Stimulated activated CD4-positive, alpha-beta T cell treated with anti-CD3 and anti-CD28 coated beads, Interleukin-4, amount 100 ng/mL, for 4 hours (primary cell): Measurements from ENCODE around the gene ALG9.

ENCODE experiments used
- DNase-seq, 2 experiments: peaks; one replicate each; pipeline ENCODE4 v3.0.0-alpha.2; 2020

Gene ALG9

DNA sequence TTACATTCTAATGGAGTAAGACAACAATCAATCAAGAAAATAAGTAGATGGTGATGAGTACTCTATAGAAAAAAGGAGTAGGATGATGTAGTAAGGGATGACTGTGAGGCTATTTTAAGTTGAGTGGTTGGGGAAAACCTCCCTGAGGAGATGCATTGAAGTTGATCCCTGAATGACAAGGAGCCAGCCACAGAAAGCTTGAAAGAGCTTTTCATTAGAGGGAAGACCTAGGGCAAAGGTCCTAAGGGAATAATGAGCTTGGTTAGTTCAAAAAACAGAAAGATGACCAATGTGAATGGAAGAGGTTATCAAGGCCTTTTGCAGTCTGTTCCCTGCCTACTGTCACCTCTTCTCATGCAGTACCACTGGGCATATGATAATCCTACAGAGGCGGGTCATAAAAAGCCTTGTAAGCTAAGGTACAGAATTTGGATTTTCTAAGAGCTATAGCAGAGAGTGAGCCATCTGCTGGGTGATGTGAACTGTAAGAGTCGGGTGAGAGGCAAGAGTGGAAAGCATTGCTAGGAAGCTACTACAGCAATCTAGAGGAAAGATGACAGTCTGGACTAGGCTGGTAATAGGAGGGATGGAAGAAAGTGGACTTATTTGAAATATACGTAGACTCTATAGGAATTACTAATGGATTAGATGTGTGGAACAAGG, 108.3 kb downstream of the ALG9 start:
- DNase-seq: no peak

DNA sequence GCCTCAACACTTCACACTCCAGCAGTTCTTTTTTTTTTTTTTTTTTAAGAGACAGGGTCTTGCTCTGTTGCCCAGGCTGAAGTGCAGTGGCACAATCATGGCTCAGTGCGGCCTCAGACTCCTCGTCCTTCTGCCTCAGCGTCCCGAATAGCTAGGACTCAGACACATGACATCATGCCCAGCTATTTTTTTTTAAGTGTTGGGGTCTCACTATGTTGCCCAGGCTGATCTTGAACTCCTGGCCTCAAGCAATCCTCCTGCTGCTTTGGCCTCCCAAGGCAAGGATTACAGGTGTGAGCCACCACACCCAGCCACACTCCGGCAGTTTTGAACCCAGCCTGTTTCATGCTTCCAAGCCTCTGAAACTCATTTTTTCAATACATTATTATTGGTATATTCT, 108.9 kb downstream of the ALG9 start:
- no peak for DNase-seq

DNA sequence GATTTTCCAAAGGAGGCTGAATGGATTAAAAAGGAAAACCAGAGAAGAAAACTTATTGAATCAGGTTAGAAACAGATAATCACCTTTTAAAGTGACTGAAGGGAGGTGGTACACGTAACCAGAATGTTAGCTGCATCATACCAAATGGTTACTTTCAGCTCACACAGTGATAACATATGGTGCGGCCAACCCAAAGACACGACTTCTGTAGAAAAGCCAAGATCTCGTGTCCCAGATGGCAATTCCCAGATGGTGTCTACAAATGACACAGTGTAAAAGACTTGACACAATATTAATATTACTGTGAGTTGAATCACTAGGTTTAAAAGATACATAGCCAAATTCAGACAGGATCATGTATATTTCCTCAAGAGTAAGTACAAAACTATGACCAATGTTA, 110.3 kb downstream of the ALG9 start:
- DNase-seq: no peak

DNA sequence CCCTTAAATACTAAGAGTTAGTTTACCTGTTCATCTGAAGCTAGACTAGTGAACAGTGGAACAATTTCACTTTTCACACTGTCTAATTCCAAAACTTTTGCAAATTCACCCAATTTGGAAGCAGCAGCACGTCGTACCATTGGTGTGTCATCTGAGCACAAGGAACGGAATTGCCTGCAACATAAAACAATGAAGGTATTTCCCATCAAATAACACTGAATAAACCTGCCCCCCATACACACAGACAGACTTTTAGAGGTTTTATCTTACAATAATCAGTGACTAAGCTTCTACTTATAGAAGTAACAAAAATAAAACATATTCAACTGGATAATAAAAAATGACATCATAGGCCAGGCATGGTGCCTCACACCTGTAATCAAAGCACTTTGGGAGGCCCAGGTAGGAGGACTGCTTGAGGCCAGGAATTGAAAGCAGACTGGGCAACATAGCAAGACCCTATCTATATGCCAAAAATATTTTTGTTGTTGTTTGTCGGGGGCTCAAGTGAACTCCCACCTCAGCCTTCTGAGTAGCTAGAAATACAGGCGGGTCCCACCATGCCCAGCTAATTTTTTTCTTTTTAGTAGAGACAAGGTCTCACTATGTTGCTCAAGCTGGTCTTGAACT, 111.5 kb downstream of the ALG9 start:
- no peak for DNase-seq

DNA sequence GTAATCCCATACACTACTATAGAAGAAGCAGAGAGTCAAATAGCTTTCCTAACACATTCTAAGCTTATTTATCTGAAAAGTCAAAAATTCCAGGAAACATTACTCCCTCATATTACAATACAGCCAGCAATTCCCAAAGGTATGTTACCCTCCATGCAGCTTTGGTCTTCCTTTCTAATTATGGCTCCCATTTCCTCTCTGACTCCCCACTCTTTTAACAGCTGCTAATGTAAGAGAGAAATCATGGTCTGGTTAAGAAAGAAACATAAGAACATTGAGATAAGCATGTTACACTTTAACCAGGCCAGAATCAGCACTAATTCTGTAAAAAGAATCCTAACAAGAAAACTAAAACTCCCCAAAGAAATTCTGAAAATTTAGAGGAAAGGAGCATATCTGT, 112.0 kb downstream of the ALG9 start:
- no peak for DNase-seq

DNA sequence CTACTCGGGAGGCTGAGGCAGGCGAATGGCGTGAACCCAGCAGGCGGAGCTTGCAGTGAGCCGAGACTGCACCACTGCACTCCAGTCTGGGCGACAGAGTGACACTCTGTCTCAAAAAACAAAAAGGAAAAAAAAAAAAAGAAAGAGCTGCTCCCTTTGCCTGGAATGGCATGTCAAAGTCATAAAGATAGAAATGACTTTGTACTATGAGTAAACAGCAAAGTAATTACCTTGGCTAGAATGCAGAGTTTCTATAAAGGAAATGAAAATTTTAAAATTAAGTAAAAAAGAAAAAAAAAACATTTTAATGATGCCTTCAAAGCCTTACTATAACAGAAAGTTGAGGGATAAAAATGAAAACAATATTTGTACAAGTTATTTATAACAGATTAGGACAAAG, 115.3 kb downstream of the ALG9 start:
- DNase-seq: no peak

DNA sequence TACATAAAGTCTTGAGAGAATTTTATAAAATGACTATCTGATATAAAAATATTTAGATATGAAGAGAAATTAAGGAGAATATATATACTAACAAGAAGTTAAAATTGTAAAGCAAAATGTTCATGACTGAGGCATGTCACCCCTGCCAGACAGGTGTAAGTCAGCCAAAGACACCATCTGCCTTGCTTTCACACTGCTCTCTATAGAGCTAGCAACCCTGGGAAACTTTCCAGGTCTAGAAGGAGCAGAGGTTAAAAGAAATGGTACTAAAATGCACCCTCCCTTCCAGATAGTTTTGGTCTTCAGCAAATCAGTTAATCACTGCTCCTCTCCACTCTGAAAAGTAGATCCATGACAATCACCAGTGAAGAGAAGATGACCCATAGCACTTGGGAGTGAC, 121.7 kb downstream of the ALG9 start:
- DNase-seq: no peak

DNA sequence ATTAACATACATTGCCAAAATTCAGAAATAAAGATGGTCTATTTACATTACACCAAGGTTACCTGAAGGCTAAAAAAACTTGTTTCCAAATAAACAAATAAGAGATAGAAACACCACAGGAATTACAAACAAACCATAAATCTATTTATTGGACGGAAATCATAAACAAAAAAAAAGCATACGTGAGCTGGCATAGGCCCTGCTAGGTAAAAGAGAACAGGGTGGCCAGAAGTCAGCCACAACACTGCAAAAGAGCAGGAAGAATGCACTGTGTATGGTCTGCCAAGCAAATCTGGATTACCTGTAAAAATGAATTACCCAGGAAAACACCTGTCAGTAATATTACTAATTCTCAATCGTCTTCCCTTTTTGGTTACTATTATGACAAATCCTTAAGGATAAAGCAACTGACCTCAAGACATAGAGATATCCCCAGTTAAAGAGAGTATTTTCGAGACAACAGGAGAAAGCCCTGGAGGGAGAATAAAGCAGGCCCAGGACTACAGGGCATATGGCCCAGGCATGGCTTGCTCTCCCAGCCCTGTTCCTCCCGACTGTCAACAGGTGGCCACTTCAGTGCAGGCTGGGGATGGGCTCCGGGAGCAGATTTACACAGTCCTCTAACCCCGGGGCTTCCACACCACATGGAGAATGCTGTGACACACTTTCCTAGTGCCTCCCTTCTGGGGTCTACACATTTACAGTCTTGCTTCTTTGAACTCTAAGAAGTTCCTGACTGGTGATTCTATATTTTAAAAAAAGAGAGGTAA, 123.2 kb downstream of the ALG9 start:
- no peak for DNase-seq

DNA sequence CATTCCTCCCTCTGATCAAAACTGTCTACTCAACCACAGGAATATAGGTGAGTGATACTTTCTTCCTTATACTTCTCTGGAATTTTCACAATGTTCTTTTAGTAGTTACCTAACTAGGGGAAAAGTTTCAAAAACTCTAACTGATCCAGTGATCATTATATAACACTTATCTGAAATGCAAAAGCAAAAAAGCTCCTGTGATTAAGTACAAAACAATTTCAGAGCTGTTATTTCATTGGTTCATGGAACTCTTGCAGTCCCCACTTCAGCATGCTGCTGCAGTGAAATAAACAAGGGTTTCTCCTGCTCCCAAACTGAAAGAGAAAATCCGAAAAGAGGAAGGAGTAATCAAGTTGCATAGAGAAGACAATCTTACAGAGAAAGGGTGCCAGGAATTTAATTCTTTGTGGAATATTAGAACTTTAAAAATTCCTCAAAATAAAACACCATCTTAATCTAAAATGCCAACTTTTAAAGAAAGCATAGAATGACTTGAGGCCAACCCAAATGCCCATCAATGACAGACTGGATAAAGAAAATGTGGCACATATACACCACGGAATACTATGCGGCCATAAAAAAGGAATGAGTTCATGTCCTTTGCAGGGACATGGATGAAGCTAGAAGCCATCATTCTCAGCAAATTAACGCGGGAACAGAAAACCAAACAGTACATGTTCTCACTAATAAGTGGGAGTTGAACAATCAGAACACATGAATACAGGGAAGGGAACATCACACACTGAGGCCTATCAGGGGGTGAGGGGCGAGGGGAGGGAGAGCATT, 125.5 kb downstream of the ALG9 start:
- DNase-seq: no peak

DNA sequence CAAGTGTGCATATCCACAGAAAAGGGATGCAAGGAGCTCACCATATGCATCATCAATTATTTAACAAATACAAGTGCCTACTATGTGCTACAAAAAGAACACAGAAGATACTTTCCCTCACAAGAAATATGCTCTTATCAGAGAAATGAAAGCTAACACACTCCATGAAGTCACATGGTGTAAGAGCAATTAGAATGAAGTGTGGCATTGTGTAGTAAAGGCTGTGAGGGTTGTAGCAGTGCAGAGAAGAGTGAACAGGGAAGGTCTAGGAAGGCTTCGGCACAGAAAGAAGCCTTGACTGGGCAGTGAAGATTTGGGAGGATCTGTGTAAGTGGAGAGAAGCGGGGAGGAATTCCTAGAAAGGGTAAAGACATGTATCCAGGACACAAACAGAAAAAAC, 127.7 kb downstream of the ALG9 start:
- no peak for DNase-seq

DNA sequence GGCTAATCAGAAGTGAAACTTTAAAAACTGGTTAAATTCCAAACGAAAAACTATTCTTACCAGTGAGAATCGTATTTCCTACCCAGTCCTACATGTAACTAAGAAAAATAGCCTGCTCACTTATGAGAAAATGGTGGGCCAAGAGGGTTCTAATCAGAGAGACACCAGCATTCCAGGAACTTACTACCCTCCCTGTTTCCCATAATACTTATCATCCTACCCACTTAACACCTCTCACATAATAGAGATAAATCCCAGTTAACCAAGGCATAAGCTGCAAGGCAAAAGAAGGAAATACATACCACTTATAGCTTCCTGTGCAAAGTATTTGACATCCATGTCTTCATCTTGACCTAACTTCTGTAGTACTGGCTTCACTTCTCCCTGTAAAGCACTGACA, 129.6 kb downstream of the ALG9 start:
- DNase-seq: no peak

DNA sequence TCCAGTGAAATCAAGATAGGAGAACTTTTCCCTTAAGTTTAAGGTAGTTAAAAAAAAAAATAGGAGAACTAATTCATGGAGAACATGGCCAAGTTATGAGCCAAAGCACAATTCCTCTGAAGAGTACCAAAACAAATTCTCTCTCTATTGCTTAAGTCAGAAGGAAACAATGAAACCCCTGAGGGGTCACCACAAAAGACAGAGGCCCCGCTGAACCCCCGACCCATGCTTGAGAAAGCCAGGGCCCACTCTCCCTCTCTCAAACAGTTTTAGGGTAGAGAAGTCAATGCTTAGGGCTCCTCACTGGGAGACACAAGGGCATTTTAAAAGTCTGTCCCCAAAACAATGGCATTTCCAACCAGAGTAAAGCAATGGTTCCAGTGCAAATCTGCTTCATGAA, 132.1 kb downstream of the ALG9 start:
- DNase-seq: no peak

DNA sequence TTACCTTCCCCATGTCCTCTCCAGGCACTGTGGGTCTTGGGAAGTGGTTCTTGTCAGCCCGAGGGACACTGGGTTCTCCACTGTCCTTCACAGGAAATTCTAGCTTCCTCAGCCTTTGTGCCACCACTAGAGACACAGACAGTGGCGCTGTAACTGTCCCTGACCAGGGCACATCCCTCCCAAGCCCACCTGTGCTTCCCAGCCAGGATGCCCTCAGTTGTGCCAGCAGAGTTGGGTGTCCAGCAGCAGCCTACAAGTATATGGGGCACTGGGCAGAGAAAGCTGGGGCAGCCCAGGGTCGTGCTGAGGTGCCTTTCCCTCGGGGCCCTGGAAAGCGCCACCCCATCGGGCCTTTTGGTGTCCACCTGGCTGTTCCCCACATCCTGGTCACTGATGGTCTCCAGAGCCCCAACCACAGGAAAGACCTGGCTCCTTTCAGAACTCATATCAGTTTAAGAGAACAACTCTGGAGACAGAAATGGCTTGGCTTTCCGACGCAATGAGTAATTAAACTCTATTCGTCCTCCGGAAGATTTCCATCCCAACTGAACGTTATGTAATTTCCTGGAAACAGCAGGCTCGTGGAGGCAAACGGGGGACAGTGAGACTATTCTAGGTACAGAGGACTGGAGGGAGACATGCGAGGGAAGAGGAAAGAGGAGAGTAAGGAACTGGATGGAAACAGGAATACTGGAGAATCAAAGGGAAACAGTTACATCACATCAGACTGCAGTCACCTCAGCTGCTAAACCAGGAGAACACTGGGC, 133.8 kb downstream of the ALG9 start:
- no peak for DNase-seq

DNA sequence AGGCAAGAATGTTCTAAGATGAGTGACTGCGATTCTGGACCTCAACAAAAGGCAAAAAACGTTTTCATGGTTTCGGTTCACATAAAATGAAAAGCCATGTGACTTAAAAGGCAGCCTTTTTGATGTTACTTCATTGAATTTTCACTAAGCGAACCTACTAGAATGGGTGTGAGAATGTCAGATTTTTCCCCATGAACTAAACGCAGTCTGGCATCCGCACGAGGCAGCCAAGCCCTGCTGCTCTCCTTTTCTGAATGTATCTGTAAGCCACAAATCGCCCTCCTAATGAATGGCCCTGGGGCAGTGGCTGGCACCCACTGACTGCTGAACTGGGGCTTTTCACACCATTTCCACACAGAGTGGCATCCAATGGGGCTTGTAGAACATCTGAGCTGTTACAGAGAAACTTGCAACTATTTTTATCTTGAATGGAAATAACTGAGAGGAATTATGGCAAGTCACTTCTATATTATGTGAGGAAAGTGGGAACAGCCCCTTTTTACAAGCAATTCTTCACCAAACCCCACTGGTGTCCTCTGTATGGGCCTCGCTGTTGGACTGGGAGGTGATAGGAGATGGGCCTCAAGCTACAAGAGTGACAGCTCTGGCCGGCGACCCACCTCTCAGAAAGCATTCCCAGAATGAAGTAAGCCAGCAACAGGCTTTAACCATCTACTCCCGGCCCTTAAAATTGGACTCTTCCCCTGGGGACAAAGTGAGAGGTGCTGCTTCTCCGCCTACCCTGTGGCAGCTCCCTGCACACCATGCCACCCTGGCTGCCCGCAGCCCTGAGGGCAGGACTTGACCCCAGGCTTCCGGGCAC, 134.5 kb downstream of the ALG9 start:
- no peak for DNase-seq
